ENCODE measurements around the gene ADGRG3. TPM values are rescaled to one million over a fixed set of nuclear protein-coding genes. Genes with fewer than 3 reads are reported as not detected.
A peak's percentile ranks its signal among the peaks of the same experiment; 100 is the strongest.

ADGRG3 gene
- total and polyA plus RNA-seq, 9 of the 15 experiments (the other 6 are each of a cell fraction or from before 2014, with no cell fraction given) = 0.09 to 0.52 (median 0.14) TPM; not detected in 3

GRCh38 chr16:57648581-57649442 is 19.3 kb upstream of the ADGRG3 start (continued):
- TF ChIP-seq MEF2D (tag; conservative IDR thresholded peaks at IDR 0.05; ENCODE audit: low read depth) (no peak), SREBF1 (IDR thresholded peaks at IDR 0.05; ENCODE audit: borderline replicate concordance, low read depth, low read length) (no peak), NFXL1 (CRISPR knock-in tag; IDR thresholded peaks at IDR 0.05) (no peak), CEBPB (tag; IDR thresholded peaks at IDR 0.05) (no peak), SIN3B (IDR thresholded peaks at IDR 0.05; ENCODE audit: low read depth) (no peak), PATZ1 (CRISPR knock-in tag; IDR thresholded peaks at IDR 0.05; ENCODE audit: borderline replicate concordance) (no peak), MYC (IDR thresholded peaks at IDR 0.05; ENCODE audit: low read depth, low read length) (no peak), MYC (CRISPR knock-in tag; IDR thresholded peaks at IDR 0.05; ENCODE audit: borderline replicate concordance, low read depth) (no peak), DEAF1 (CRISPR knock-in tag; IDR thresholded peaks at IDR 0.05) (peak; percentile 99), ESRRA (IDR thresholded peaks at IDR 0.05; ENCODE audit: borderline replicate concordance, low read depth) (peak; percentile 58; the same call in 1 of the 2 replicates), HNRNPK (IDR thresholded peaks at IDR 0.05; ENCODE audit: low read depth, low read length, poor library complexity, severe bottlenecking) (no peak), ASH1L (IDR thresholded peaks at IDR 0.05; ENCODE audit: borderline replicate concordance, low read depth, partially characterized antibody) (no peak), ZNF740 (CRISPR knock-in tag; IDR thresholded peaks at IDR 0.05) (no peak), ZNF740 (tag; IDR thresholded peaks at IDR 0.05) (no peak), EGR1 (conservative IDR thresholded peaks at IDR 0.05) (no peak), CTCF (IDR thresholded peaks at IDR 0.05 in 2 of 3, conservative IDR thresholded peaks at IDR 0.05 in 1 of 3; ENCODE audit: insufficient read depth in 2 of 3, low read depth in 1 of 3, low read length in 3 of 3) (peak; percentile 100), FIP1L1 (IDR thresholded peaks at IDR 0.05; ENCODE audit: low read depth, low read length, poor library complexity, severe bottlenecking) (no peak), ZNF282 (CRISPR knock-in tag; IDR thresholded peaks at IDR 0.05) (no peak), NFYB (IDR thresholded peaks at IDR 0.05; ENCODE audit: extremely low read depth, insufficient read length) (no peak), FUS (optimal IDR thresholded peaks at IDR 0.05; ENCODE audit: low read depth, low read length) (no peak), SRSF3 (IDR thresholded peaks at IDR 0.05; ENCODE audit: insufficient read depth, low read length) (no peak)
